Prostate gland (tissue), 2 donors: ENCODE data around the gene GNG13. TPM values are rescaled to one million over a fixed set of nuclear protein-coding genes. Genes with fewer than 3 reads are reported as not detected.

Experiments used
- DNase-seq: peaks from one replicate; pipeline ENCODE4 v3.0.0-alpha.2; 2019; ENCODE audit warnings: low spot score
- H3K27ac ChIP-seq, 2 donors: fragments of 200-600 bp; sonication (generic); 2 replicates each; pipeline ENCODE4 v1.5.1; 2017 to 2019
- H3K27me3 ChIP-seq: fragments of 200-600 bp; sonication (generic); replicated peaks from 2 replicates; pipeline ENCODE4 v1.5.1; 2019; ENCODE audit not compliant: insufficient read depth
- H3K36me3 ChIP-seq, 2 donors: fragments of 200-600 bp; sonication (generic); 1 replicate in 1 of 2; 2 replicates in 1 of 2; pipeline versions ENCODE4 v1.5.1 to v1.8.1; 2017 to 2019
- H3K4me1 ChIP-seq: fragments of 200-600 bp; sonication (generic); replicated peaks from 2 replicates; pipeline ENCODE4 v1.5.1; 2019
- H3K4me3 ChIP-seq, 2 donors: fragments of 200-600 bp; sonication (generic); 2 replicates each; pipeline ENCODE4 v1.5.1; 2017 to 2019
- H3K9me3 ChIP-seq: fragments of 200-600 bp; sonication (generic); 2 replicates; pipeline ENCODE4 v1.5.1; 2017
- CTCF ChIP-seq, 4 experiments: fragments of 200-600 bp in 2 of 4; fragments of 450-650 bp in 2 of 4; sonication (generic) in 2 of 4; IDR thresholded peaks; 1 replicate in 3 of 4; 2 replicates in 1 of 4; pipeline ENCODE4 v1.5.1; 2016 to 2019; ENCODE audit warnings: antibody characterized with exemption in 4 of 4, mild to moderate bottlenecking in 2 of 4, moderate library complexity in 2 of 4
- POLR2A ChIP-seq: fragments of 450-650 bp; IDR thresholded peaks from one replicate; pipeline ENCODE4 v1.6.1; 2016; ENCODE audit warnings: antibody characterized with exemption, mild to moderate bottlenecking
- POLR2AphosphoS5 ChIP-seq: sonication (generic); formaldehyde crosslinking; IDR thresholded peaks from one replicate; pipeline ENCODE4 v1.6.1; 2017; ENCODE audit warnings: antibody characterized with exemption
- WGBS: methylation state at CpG from one replicate; pipeline ENCODE4 v1.1.5; 2018; 5-methylcytosine and 5-hydroxymethylcytosine counted together
- intact Hi-C: fragments of 100-400 bp; cut with DNase I; formaldehyde crosslinking; loops from one replicate; pipeline ENCODE4 v1.14.2; 2022
- total RNA-seq, 2 donors: library from RNA; depleted of rRNA; stranded (reverse); fragments of >200 nt; gene quantifications; one replicate each; pipeline ENCODE4 v1.1.0, GENCODE V29; 2016

Gene GNG13
- total RNA-seq, 2 donors from 2014 or later: not detected

DNA sequence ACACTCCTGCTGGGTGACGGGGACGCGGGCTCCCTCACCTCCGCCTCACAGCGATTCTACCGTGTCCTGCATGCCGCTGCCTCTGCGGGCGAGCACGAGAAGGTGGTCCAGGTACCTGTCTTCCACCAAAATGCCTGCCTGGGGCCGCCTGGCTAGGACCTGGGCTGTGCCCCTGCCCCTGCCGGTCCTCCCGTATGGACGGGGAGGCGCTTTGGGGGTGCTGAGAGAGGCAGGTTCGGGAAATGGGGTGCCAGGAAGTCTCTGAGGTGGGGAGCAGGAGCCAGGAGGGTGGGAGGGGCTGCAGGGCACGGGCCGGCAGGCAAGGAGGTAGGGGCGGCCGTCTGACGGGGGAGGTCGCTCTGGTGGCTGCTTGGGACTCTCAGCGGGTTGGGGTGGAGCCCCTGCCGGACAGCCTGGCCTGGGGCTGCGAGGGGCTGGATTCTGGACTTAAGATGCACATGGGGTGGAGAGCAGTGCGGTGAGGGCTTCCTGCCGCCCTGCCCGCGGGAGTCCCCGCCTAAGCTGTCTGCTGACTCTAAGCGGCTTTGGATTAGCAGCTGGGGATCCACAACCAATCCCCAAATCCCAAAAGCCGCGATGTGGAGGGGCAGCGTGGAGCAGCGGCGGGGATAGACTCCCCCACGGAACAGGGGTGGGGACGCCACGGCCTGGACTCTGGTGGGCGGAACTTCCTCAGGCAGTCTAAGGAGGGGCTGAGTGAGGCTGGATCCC is 6.3 kb downstream of the GNG13 start:
- Histone ChIP-seq H3K4me1 (no peaks in the 10 kb centered on the region), H3K9me3 (no peaks in the 10 kb centered on the region), H3K36me3 (no peaks in the 10 kb centered on the region), H3K27me3 (peaks cover 3% of the 10 kb centered on the region), H3K27ac (no peak overlapping the region), H3K4me3 (no peak overlapping the region)
- DNase-seq: no peak
- TF ChIP-seq CTCF (IDR thresholded peaks at IDR 0.05) (no peak), POLR2A (no peak), POLR2AphosphoS5 (no peak)
- intact Hi-C loops: no loop called here
- 91% methylated on average over 40 of the region's 40 CpGs for WGBS

- DNase-seq: no peak
- intact Hi-C loops: no loop called here
- Histone ChIP-seq H3K4me1 (no peaks in the 10 kb centered on the region), H3K36me3 (no peaks in the 10 kb centered on the region), H3K4me3 (no peak overlapping the region), H3K9me3 (no peaks in the 10 kb centered on the region), H3K27ac (no peak overlapping the region), H3K27me3 (peaks cover 3% of the 10 kb centered on the region)
- TF ChIP-seq POLR2AphosphoS5 (no peak), POLR2A (no peak), CTCF (IDR thresholded peaks at IDR 0.05) (no peak)
- WGBS: 94% methylated on average over 8 of the region's 8 CpGs
Observed at GRCh38 chr16:793414-793813, 7.1 kb downstream of the GNG13 start.

DNA sequence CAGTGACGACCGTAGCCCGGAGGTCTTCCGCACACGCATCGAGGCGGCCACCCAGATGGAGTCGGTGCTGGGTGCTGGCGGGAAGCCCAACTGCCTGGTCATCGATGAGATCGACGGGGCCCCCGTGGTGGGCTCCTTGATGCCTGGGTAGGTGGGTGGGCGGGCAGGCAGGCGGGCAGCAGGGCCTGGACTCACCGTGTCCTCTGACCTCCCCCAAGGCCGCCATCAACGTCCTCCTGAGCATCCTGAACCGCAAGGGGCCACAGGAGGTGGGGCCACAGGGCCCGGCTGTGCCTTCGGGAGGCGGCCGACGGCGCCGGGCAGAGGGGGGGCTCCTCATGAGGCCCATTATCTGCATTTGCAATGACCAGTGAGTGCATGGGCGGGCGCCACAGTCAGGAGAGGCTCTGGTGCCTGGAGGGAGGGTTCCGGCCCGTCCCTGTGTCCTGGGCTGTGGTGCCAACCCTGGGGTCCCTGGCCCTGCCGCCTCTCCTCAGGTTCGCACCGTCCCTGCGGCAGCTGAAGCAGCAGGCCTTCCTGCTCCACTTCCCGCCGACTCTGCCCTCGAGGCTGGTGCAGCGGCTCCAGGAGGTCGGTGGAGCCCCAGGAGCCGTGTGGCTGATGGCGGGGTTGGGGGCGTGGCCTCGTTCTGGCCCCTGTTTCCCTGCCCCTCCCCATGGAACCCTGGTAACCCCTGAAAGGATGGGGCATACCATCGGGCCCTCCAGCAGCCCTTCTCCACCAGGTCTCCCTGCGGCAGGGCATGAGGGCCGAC is 8.1 kb downstream of the GNG13 start:
- no peak overlapping the region for H3K4me3 ChIP-seq
- TF ChIP-seq POLR2AphosphoS5 (no peak), POLR2A (no peak), CTCF (IDR thresholded peaks at IDR 0.05) (no peak)
- intact Hi-C loops: no loop called here

DNA sequence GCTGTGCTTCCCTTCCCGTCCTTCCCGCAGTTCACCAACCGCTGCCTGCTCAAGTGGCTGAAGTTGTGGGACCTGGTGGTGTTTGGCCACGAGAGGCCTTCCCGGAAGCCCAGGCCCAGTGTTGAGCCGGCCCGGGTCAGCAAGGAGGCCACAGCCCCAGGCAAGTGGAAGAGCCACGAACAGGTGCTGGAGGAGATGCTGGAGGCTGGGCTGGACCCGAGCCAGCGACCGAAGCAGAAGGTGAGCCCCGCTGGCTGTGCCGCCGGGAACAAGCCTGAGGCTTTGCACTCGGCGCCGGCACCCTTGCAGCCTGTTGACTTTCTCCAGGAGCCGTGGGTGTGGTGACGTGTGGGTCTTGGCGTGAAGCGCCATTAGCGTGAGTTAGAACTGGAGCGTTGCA is 9.4 kb downstream of the GNG13 start:
- Histone ChIP-seq H3K4me3 (no peak overlapping the region), H3K4me1 (peaks cover 5% of the 10 kb centered on the region), H3K27ac (no peak overlapping the region), H3K27me3 (no peaks in the 10 kb centered on the region), H3K36me3 (no peaks in the 10 kb centered on the region), H3K9me3 (no peaks in the 10 kb centered on the region)
- DNase-seq: no peak
- intact Hi-C loops: no loop called here
- 95% methylated on average over 23 of the region's 23 CpGs for WGBS
- TF ChIP-seq CTCF (IDR thresholded peaks at IDR 0.05): no peak
- TF ChIP-seq POLR2AphosphoS5: no peak
- no peak for TF ChIP-seq POLR2A

More for the DNA sequence above, 8.1 kb downstream of the GNG13 start:
- H3K9me3 ChIP-seq: no peaks in the 10 kb centered on the region
- no peaks in the 10 kb centered on the region for H3K27me3 ChIP-seq
- no peak for DNase-seq
- H3K27ac ChIP-seq: no peak overlapping the region
- 92% methylated on average over 40 of the region's 46 CpGs for WGBS
- H3K4me1 ChIP-seq: no peaks in the 10 kb centered on the region
- no peaks in the 10 kb centered on the region for H3K36me3 ChIP-seq
